ENCODE measurements around the gene RUNX1.

The RUNX1 gene

GRCh38 chr21:34987501-34988072 is 61.5 kb downstream of the RUNX1 start:
- no peak for TF ChIP-seq CTCF (IDR thresholded peaks at IDR 0.05; ENCODE audit: unreplicated experiment in 3 of 3)
- no peaks in the 10 kb centered on the region for H3K36me3 Mint-ChIP-seq (ENCODE audit: low read depth)
- no peaks in the 10 kb centered on the region for H3K9me3 Mint-ChIP-seq
- H3K27me3 Mint-ChIP-seq (ENCODE audit: low read depth): peaks cover 40% of the 10 kb centered on the region
- no peak overlapping the region for H3K4me3 Mint-ChIP-seq
- H3K4me1 Mint-ChIP-seq: peaks cover 53% of the 10 kb centered on the region
- peak overlapping the region; percentile 8 to 45 (median 39) for H3K27ac Mint-ChIP-seq

DNA sequence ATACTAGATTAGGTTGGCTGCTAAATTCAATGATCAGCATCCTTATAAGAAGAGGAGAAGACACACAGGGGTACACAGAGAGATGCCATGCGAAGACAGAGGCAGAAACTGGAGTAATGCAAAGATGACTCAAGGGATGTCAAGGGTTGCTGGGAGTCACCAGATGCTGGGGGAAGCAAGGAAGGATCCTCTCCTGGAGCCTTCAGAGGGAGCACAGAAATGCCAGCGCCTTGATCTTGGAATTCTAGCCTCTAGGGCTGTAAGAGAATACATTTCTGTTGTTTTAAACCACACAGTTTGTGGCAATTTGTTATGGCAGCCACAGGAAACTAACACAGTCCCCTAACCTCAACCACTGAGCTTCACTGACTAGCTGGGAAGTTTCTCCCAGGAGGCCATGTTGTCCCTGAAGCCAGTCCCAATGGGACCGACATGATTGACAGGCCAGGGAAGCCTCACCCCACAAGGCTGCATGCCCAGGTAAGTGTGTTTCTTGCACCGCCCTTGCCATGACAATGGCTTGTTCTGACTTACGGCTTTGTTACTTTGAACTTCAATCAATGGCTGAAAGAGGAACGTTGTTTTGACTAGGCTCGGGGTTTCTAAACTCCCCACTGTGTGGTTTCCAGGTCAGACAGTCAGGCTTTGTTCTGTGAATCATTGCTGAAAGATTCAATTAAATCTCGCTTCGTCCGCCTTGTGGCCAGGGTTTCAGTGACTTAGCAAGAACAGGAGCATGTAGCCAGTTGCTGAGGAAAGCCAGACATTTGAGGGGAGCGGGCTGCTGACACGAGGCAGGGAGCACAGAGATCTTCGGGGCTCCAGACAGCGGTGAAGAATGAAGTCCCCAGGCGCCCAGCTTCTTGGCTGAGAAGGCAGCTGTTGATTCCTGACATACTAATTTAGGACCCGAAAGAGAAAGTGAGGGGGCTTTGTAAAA is 62.3 kb downstream of the RUNX1 start:
- H3K4me3 Mint-ChIP-seq: no peak overlapping the region

GRCh38 chr21:34984356-34985058 is 64.6 kb downstream of the RUNX1 start:
- Mint-ChIP-seq H3K27me3 (ENCODE audit: low read depth) (peaks cover 21% of the 10 kb centered on the region), H3K36me3 (ENCODE audit: low read depth) (no peaks in the 10 kb centered on the region), H3K9me3 (no peaks in the 10 kb centered on the region), H3K4me1 (peaks cover 72% of the 10 kb centered on the region), H3K27ac (no peak overlapping the region), H3K4me3 (no peak overlapping the region)
- no peak for TF ChIP-seq CTCF (IDR thresholded peaks at IDR 0.05; ENCODE audit: unreplicated experiment in 3 of 3)

More for the DNA sequence above, 62.3 kb downstream of the RUNX1 start:
- H3K9me3 Mint-ChIP-seq: no peaks in the 10 kb centered on the region
- TF ChIP-seq CTCF (IDR thresholded peaks at IDR 0.05; ENCODE audit: unreplicated experiment in 3 of 3): no peak
- peaks cover 38% of the 10 kb centered on the region for H3K27me3 Mint-ChIP-seq (ENCODE audit: low read depth)
- H3K27ac Mint-ChIP-seq: peak overlapping the region; percentile 8 to 45 (median 39)
- peaks cover 56% of the 10 kb centered on the region for H3K4me1 Mint-ChIP-seq
- H3K36me3 Mint-ChIP-seq (ENCODE audit: low read depth): no peaks in the 10 kb centered on the region

- H3K36me3 Mint-ChIP-seq (ENCODE audit: low read depth): no peaks in the 10 kb centered on the region
- peaks cover 72% of the 10 kb centered on the region for H3K4me1 Mint-ChIP-seq
- H3K4me3 Mint-ChIP-seq: no peak overlapping the region
- no peaks in the 10 kb centered on the region for H3K9me3 Mint-ChIP-seq
- peaks cover 19% of the 10 kb centered on the region for H3K27me3 Mint-ChIP-seq (ENCODE audit: low read depth)
- no peak for TF ChIP-seq CTCF (IDR thresholded peaks at IDR 0.05; ENCODE audit: unreplicated experiment in 3 of 3)
- no peak overlapping the region for H3K27ac Mint-ChIP-seq
Measured at GRCh38 chr21:34983680-34984086, 65.4 kb downstream of the RUNX1 start.

GRCh38 chr21:34981791-34982190 is 67.3 kb downstream of the RUNX1 start:
- Mint-ChIP-seq H3K27me3 (ENCODE audit: low read depth) (peaks cover 3% of the 10 kb centered on the region), H3K4me1 (peaks cover 57% of the 10 kb centered on the region), H3K9me3 (no peaks in the 10 kb centered on the region), H3K36me3 (ENCODE audit: low read depth) (no peaks in the 10 kb centered on the region), H3K27ac (peak overlapping the region in 1 of 3 experiments; percentile 15), H3K4me3 (no peak overlapping the region)
- no peak for TF ChIP-seq CTCF (IDR thresholded peaks at IDR 0.05; ENCODE audit: unreplicated experiment in 3 of 3)
